Measurements from ENCODE around the gene OPN1LW. TPM values are rescaled to one million over a fixed set of nuclear protein-coding genes. Genes with fewer than 3 reads are reported as not detected.

The OPN1LW gene
- total RNA-seq (2022; extraction: Qiagen RNA extraction): not detected in 5 replicates

GRCh38 chrX:154144010-154144409, at the start of gene OPN1LW:
Gene OPN1LW (plus strand): TSS chrX:154144243. CDS start chrX:154144284, 41 bp downstream.

DNA sequence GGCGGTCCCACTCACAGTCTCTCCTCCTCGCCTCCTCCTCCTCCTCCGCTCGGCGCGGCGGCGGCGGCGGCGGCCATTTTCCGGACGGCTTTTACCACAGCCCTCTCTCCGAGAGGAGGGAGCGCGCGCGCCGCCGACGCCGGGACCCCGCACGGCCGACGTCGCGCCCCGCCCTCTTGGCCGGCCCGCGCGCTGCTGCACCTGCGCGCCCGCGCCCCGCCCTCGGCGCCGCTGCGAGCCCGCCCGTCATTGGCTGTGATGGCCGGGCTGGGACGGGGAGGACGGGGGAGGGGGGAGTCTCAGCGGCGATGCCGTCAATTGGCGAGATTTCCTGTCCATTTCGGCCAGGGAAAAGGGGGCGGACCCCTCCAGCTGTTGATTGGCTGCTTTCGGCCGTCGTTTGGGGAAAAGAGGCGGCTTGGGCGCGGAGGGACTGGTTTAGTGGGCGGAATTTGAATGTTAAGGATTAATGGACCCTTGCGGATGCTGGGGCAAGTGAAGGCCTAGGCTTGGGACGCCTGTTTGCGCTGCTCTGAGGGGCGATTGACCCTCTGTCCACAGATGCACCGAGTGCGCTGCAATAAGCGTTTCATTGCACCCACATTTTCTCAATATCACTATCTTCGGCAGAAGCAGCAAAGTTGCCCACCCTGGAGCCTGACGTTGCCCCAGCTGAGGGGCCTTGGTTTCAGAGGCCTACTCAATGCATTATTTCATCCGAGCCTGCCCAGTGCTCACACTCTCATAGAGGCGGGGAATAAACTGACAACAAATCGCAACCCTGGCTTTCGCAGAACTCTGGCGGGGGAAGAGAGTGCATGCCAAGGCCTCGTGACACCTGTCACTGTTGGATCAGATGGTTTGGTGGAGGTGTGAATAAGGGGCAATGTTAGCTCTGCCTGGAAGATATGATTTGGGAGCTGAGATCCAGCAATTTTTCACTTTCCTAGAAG, 46.2 kb upstream of the OPN1LW start, which contains the start of gene MECP2:
Gene MECP2 (minus strand): TSS at position 129 of the 953 bp plus-strand sequence.

GRCh38 chrX:154182296-154182695, 38.3 kb downstream of the OPN1LW start, which contains the start of gene OPN1MW:
Gene OPN1MW (plus strand): TSS chrX:154182596. CDS start chrX:154182678, 82 bp downstream.

Other genes with a start within 250 kb of the OPN1LW start
- gene AVPR2, start 239.6 kb upstream of the OPN1LW start, total RNA-seq (2022; extraction: Qiagen RNA extraction): 0.06 TPM in 1 of 5 replicates, not detected in the others
- gene ARHGAP4, start 218.0 kb upstream of the OPN1LW start, total RNA-seq (2022; extraction: Qiagen RNA extraction): 1.1 to 2.3 TPM (median 2.1 TPM) in 5 replicates
- 203 to 232 TPM (median 216 TPM) in 5 replicates for gene NAA10, start 209.2 kb upstream of the OPN1LW start, total RNA-seq (2022; extraction: Qiagen RNA extraction)
- 0.09 to 0.20 TPM (median 0.10 TPM) in 5 replicates for gene RENBP, start 199.6 kb upstream of the OPN1LW start, total RNA-seq (2022; extraction: Qiagen RNA extraction)
- gene HCFC1, start 172.4 kb upstream of the OPN1LW start, total RNA-seq (2022; extraction: Qiagen RNA extraction): 35.4 to 39.4 TPM (median 36.3 TPM) in 5 replicates
- gene TMEM187, start 171.5 kb upstream of the OPN1LW start, total RNA-seq (2022; extraction: Qiagen RNA extraction): 4.5 to 6.7 TPM (median 5.5 TPM) in 5 replicates
- 203 to 220 TPM (median 217 TPM) in 5 replicates for gene IRAK1, start 124.3 kb upstream of the OPN1LW start, total RNA-seq (2022; extraction: Qiagen RNA extraction)
- 18.6 to 21.3 TPM (median 20.3 TPM) in 5 replicates for gene MECP2, start 46.5 kb upstream of the OPN1LW start, total RNA-seq (2022; extraction: Qiagen RNA extraction)
- gene OPN1MW, start 38.4 kb downstream of the OPN1LW start, total RNA-seq (2022; extraction: Qiagen RNA extraction): not detected in 5 replicates
- gene OPN1MW2, start 75.5 kb downstream of the OPN1LW start, total RNA-seq (2022; extraction: Qiagen RNA extraction): not detected in 5 replicates
- gene OPN1MW3, start 113.3 kb downstream of the OPN1LW start, total RNA-seq (2022; extraction: Qiagen RNA extraction): not detected in 5 replicates
- not detected in 5 replicates for gene TEX28, start 150.9 kb downstream of the OPN1LW start, total RNA-seq (2022; extraction: Qiagen RNA extraction)
- gene TKTL1, start 151.6 kb downstream of the OPN1LW start, total RNA-seq (2022; extraction: Qiagen RNA extraction): 0.06 to 0.29 TPM (median 0.08 TPM) in 5 replicates
- 1,465 to 1,719 TPM (median 1,545 TPM) in 5 replicates for gene FLNA, start 230.4 kb downstream of the OPN1LW start, total RNA-seq (2022; extraction: Qiagen RNA extraction)
- 121 to 162 TPM (median 156 TPM) in 5 replicates for gene EMD, start 235.1 kb downstream of the OPN1LW start, total RNA-seq (2022; extraction: Qiagen RNA extraction)

All from A549 treated with AZD2906 at 1 μM for 4 hours (cell line).